ENCODE data around the gene CDKL2.
"Not testable (repeated sequence)": the region's sequence is repeated elsewhere in the genome, so short reads cannot be mapped to it uniquely, and the experiment has no call there.

CDKL2 gene

GRCh38 chr4:75552452-75552851 lies 77.9 kb downstream of the CDKL2 start:
- DNase-seq (ENCODE audit: low spot score), result no peak

DNA sequence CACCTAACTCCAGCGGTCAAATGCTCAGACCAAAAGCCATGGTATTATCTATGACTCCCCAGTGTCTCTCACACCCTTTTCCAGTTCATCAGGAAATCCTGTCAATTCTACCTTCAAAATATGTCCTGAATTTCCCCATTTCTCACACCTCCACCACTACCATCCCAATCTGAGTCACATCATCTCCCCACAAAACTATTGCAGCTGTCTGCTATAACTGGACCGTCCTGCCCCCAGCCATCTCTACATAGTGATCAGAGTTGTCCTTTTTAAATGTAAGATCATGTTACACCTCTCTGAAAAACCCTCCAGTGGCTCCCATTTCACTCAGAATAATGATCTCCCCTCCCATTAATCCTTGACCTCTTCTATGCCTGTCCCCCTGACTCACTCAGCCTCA lies 81.3 kb downstream of the CDKL2 start:
- DNase-seq (ENCODE audit: low spot score), result no peak

GRCh38 chr4:75547647-75548387 lies 82.5 kb downstream of the CDKL2 start:
- peak; percentile 9 for DNase-seq (ENCODE audit: low spot score)

GRCh38 chr4:75545526-75545925 lies 84.8 kb downstream of the CDKL2 start:
- DNase-seq (ENCODE audit: low spot score), result peak; percentile 61

DNA sequence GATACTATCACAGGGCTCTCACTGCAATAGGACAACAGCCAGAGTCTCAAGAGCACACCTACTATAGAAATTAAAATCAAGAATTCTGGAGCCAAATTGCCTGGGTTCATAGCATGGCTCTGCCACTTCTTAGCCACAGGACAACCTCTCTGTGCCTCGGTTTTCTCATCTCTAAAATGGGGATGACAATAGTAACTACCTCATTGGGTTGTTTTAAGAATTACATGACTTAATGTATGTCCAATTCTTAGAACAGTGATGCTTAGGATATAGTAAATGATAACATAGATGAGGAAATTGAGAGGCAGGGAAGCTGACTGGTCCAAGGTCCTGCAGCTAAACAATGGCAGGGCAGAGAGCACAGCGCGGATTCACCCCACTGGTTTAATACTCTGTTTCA lies 85.5 kb downstream of the CDKL2 start:
- no peak for DNase-seq (ENCODE audit: low spot score)

DNA sequence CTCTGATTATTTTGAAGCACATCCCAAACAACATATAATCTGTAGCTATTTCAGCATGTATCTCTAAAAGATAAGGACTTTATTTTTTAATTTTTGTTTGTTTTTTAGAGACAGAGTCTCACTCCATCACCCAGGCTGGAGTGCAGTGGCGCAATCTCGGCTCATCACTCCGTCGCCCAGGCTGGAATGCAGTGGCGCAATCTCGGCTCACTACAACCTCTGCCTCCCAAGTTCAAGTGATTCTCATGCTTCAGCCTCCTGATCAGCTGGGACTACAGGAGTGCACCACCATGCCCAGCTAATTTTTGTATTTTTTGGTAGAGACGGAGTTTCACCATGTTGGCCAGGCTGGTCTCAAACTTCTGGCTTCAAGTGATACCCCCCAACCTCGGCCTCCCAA lies 86.1 kb downstream of the CDKL2 start:
- DNase-seq (ENCODE audit: low spot score), result not testable (repeated sequence)

GRCh38 chr4:75542824-75543223 lies 87.5 kb downstream of the CDKL2 start:
- DNase-seq (ENCODE audit: low spot score), result peak; percentile 72

DNA sequence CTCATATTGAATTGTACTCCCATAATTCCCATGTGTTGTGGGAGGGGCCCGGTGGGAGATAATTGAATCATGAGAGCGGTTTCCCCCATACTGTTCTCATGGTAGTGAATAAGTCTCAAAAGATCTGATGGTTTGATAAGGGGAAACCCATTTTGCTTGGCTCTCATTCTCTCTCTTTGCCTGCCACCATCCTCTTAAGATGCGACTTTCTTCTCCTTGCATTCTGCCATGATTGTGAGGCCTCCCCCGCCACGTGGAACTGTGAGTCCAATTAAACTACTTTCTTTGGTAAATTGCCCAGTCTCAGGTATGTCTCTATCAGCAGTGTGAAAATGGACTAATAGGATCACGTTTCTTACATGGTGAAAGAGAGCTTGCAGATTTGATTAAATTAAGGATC lies 93.0 kb downstream of the CDKL2 start:
- DNase-seq (ENCODE audit: low spot score), result not testable (repeated sequence)

- not testable (repeated sequence) for DNase-seq (ENCODE audit: low spot score)
Measured at GRCh38 chr4:75533926-75534325, 96.4 kb downstream of the CDKL2 start.

- not testable (repeated sequence) for DNase-seq (ENCODE audit: low spot score)
Measured at GRCh38 chr4:75533339-75533887, 96.9 kb downstream of the CDKL2 start.

- not testable (repeated sequence) for DNase-seq (ENCODE audit: low spot score)
Measured at GRCh38 chr4:75531536-75532143, 98.7 kb downstream of the CDKL2 start.

DNA sequence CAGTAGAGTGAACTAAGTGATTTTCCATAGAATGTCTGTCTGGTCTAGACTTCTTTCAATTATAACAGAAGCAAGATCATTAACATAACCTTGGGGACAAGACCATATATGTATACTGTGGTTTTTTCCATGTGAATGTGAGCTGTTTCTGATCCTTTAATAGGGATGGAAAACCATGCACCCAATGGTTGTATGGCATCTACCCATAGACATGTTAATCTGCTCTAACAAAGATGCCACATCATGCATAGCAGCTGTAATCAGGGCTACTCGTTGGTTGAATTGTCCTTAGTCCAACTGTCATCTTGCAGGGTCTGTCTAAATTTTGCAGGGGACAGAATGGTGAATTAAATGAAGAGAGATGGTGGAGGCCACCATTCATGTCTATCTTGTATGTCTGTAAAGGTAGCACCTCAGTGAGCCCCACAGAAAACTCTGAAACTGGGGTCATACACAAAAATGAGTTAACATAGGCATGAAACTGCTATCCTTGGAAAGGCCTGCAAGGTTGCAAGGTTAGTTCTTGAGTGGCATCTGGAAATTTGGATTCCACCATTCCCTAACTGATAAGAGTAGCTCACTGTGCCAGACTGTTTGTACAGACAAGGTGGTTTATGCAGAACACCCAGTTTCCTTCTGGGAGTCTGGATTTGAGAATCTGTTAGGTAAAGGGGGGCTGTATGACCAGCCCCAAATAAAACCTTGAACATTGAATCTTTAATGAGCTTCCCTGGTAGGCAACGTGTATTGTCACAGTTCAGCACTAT lies 99.6 kb downstream of the CDKL2 start:
- no peak for DNase-seq (ENCODE audit: low spot score)

Data from AG08395 (cell line).